ENCODE results near the gene KCNQ1. TPM values are rescaled to one million over a fixed set of nuclear protein-coding genes. Genes with fewer than 3 reads are reported as not detected.

The KCNQ1 gene
- total RNA-seq, 1 experiment from 2014 or later = 9.2 TPM

- Mint-ChIP-seq H3K4me3 (ENCODE audit: low read depth, unreplicated experiment) (no peak overlapping the region), H3K9me3 (ENCODE audit: low read depth, unreplicated experiment) (no peaks in the 10 kb centered on the region), H3K4me1 (ENCODE audit: low read depth, unreplicated experiment) (no peaks in the 10 kb centered on the region), H3K36me3 (ENCODE audit: insufficient read depth, unreplicated experiment) (no peaks in the 10 kb centered on the region), H3K27ac (ENCODE audit: unreplicated experiment) (no peak overlapping the region), H3K27me3 (ENCODE audit: unreplicated experiment) (peaks cover 18% of the 10 kb centered on the region)
- BruUV-seq (replicated peaks) = no TSS peak
- DNase-seq = no peak
- intact Hi-C loops (cut with micrococcal nuclease; ENCODE audit: unreplicated experiment) = no loop called here
- TF ChIP-seq CTCF (IDR thresholded peaks at IDR 0.05; ENCODE audit: unreplicated experiment) = no peak
- CTCF ChIA-PET = no interaction called here
Observed at GRCh38 chr11:2599561-2600189, 154.9 kb downstream of the KCNQ1 start.

GRCh38 chr11:2609345-2609744 is 164.5 kb downstream of the KCNQ1 start:
- H3K36me3 Mint-ChIP-seq (ENCODE audit: insufficient read depth, unreplicated experiment) = no peaks in the 10 kb centered on the region
- H3K4me1 Mint-ChIP-seq (ENCODE audit: low read depth, unreplicated experiment) = no peaks in the 10 kb centered on the region
- no peak for TF ChIP-seq CTCF (IDR thresholded peaks at IDR 0.05; ENCODE audit: unreplicated experiment)
- CTCF ChIA-PET = no interaction called here
- no TSS peak for BruUV-seq (replicated peaks)
- intact Hi-C loops (cut with micrococcal nuclease; ENCODE audit: unreplicated experiment) = no loop called here
- H3K27me3 Mint-ChIP-seq (ENCODE audit: unreplicated experiment) = peaks cover 53% of the 10 kb centered on the region
- no peak overlapping the region for H3K4me3 Mint-ChIP-seq (ENCODE audit: low read depth, unreplicated experiment)
- DNase-seq = no peak
- H3K27ac Mint-ChIP-seq (ENCODE audit: unreplicated experiment) = no peak overlapping the region
- no peaks in the 10 kb centered on the region for H3K9me3 Mint-ChIP-seq (ENCODE audit: low read depth, unreplicated experiment)

GRCh38 chr11:2612884-2613571 is 168.2 kb downstream of the KCNQ1 start:
- intact Hi-C loops (cut with micrococcal nuclease; ENCODE audit: unreplicated experiment) = no loop called here
- CTCF ChIA-PET = no interaction called here
- no peak for DNase-seq
- Mint-ChIP-seq H3K27me3 (ENCODE audit: unreplicated experiment) (peaks cover 36% of the 10 kb centered on the region), H3K36me3 (ENCODE audit: insufficient read depth, unreplicated experiment) (no peaks in the 10 kb centered on the region), H3K4me1 (ENCODE audit: low read depth, unreplicated experiment) (no peaks in the 10 kb centered on the region), H3K4me3 (ENCODE audit: low read depth, unreplicated experiment) (no peak overlapping the region), H3K27ac (ENCODE audit: unreplicated experiment) (no peak overlapping the region), H3K9me3 (ENCODE audit: low read depth, unreplicated experiment) (no peaks in the 10 kb centered on the region)
- TF ChIP-seq CTCF (IDR thresholded peaks at IDR 0.05; ENCODE audit: unreplicated experiment) = no peak
- BruUV-seq (replicated peaks) = no TSS peak

- CTCF ChIA-PET = no interaction called here
- peaks cover 9% of the 10 kb centered on the region for H3K27me3 Mint-ChIP-seq (ENCODE audit: unreplicated experiment)
- no TSS peak for BruUV-seq (replicated peaks)
- no peak overlapping the region for H3K4me3 Mint-ChIP-seq (ENCODE audit: low read depth, unreplicated experiment)
- H3K36me3 Mint-ChIP-seq (ENCODE audit: insufficient read depth, unreplicated experiment) = no peaks in the 10 kb centered on the region
- no peak for DNase-seq
- no peaks in the 10 kb centered on the region for H3K9me3 Mint-ChIP-seq (ENCODE audit: low read depth, unreplicated experiment)
- H3K4me1 Mint-ChIP-seq (ENCODE audit: low read depth, unreplicated experiment) = no peaks in the 10 kb centered on the region
- TF ChIP-seq CTCF (IDR thresholded peaks at IDR 0.05; ENCODE audit: unreplicated experiment) = no peak
- H3K27ac Mint-ChIP-seq (ENCODE audit: unreplicated experiment) = no peak overlapping the region
- intact Hi-C loops (cut with micrococcal nuclease; ENCODE audit: unreplicated experiment) = no loop called here
Observed at GRCh38 chr11:2621894-2622293, 177.1 kb downstream of the KCNQ1 start.

All from Calu3 (cell line).